Measurements from ENCODE around the gene ZXDC.

ZXDC gene

DNA sequence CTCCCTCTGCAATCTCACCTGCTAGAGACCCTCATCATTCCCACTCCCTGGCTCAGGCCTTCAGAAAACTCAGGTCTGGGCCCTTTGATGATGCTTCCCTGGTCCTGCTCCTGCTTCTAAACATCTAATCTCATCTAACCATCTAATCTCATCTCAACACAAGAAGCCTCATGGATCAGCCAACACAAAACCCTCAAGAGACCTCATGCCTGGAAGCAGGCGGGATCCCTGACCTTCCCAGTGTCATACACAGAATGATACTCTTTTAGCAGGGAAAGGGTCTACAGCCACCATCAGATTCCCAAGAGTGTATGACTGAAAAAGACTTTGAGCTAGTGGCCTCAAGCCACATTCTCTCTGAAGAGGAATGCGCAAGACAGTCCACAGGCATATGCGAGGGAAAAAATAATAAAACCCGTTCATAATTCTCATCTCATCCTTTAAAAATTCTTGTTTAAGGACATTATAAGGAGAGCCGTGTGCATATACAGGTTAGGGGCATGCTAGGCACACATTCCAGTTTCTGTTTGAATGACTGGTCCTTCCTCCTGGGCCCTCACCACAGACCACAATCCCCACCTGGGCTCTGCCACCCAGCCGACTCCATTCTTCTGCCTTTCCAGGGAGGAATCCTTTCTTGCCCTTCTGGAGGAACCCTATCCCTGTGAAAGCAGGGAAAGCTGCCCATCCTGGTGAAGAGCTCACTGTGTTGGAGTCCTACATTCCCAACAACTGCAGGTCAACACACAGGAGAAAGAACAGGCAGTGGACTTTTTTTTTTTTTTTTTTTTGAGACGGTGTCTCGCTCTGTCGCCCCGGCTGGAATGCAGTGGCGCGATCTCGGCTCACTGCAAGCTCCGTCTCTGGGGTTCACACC is 2.2 kb downstream of the ZXDC start:
- DNase-seq (ENCODE audit: low read depth) = no peak

DNA sequence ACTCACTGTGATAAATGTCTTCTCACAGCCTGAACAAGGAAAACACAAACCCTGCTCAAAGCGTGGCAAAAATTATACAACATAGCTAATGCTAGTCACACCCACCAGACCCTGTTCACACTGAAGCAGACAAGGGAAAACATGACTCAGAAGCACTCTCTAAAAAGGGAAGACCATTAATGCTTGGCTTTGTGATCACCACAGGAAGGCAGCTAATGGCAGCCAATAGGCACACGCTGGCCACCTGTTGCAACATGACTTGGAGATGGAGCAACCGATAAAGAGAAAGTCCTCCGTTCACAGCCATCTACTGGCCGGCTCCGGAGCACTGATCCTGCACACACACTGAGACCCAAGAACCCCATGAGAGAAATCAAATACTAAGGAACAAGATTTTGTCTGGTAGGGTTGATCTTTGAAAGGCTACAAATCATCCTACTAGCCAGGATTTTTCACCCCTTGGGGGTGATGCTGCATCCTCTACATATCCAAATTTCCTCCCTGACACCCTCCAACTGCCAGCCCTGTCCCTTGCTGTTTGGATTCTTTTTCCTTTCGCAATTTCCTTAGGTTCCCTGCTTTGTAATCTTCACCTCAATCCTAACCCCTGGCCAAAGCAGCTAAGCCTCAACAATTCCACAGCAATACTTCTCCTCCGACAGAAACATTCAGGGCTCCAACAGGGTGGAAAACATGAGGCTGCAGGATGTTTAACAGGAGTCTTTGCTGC is 3.2 kb downstream of the ZXDC start:
- DNase-seq (ENCODE audit: low read depth) = no peak

DNA sequence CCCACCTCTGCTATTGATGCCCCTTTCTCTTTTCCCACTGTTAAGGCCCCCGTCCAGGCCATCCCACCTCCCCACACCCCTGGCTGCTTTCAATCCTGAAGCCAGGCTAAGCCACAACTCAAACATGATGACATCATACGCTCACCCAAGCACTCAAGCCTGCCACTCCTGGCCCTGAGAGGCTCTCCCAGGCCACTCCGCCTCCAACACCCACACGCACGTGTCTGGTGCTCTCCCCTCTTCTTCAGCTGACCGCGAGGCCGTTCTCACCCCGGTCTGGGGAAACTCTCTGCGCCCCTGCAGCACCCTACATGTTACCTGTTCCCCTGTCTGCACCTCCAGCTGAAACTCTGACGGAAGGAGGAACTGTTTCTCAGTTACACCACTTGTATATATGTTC is 6.2 kb downstream of the ZXDC start:
- DNase-seq (ENCODE audit: low read depth) = no peak

DNA sequence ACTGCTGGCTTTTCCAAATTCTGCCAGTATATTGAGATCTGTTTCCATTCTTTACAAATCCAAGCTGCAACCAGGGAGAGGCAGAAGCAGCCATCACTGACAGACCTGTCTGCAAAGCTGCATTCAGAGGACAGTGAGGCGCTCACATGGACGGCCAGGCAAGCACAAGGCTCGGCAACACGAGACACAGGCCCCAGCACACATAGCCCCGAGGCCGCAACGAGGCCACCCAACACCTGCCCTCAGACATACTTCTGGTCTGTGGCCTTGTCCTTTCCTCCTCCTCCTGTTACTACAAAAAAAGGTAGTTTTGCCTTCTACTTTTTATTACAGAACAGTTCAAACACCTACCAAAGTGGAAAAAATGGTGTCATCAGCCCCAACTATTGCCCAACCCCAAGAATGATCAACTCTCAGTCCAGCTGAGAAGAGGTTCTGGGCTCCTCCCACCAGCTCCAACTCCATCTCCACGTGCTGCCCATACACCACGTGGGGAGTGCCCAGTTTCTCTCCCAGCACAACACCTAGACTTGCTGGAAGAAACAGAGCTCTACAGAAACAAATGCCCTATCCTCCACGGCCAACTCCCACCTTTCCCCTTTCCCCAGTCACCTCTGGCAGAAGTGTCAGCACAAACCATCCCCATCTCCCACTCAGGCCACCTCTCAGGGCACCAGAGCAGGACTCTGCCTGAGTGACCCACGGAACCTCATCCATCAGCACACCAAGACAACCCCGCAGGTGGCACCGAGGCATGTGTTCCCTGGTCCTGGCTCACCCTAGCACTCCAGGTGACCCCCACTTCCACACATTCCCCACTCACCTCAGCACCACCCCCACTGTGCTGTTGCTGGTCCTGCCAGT is 7.4 kb downstream of the ZXDC start:
- no peak for DNase-seq (ENCODE audit: low read depth)

DNA sequence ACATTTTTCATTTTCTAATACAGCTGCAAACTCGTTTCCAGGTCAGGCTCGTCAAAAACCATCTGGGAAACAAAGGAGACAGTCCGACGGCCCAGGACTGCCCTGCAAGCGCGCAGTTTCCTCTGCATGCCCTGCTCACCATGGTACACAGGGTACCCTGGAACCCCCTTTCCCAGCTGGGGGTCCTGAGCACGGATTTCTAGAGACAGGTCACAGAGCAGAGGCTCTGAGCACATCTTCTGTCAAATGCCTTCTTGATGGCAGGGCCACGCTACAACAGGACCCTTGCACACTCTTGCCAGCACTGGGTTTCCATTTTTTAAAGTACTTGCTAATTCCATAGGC is 8.1 kb downstream of the ZXDC start:
- DNase-seq (ENCODE audit: low read depth) = no peak

DNA sequence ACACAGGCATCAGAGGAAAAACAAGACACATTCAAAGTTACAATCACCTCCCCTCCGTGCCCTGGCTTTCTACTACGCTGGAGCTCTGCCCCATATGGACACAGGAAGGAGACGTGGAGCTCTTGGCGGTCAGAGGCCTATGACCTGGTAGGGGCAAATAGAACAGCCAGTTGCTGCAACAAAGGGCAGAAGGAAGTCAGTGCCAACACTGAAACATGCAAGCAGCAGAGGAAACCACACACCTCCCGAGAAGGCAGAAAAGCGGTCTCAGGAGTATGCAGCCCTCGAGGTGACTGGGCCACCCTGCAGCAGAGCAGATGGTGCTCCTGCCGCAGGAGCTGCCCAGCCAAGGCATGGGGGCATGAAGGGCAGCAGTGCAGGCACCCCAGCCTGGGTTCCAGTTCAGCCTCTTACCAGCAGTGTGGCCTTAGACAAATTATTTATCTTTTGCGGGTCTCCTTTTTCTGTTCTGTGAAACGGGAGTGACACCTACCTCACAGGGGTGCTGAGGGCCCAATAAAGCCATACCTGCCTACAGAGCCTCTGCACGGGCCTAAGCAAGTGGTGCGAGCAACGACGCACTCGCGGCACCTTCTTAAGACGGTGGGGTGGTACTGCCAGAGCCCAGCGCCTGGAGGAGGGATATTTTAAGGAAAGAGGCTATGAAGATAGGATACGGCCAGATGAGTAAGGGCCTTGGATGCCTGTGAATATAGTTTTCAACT is 8.6 kb downstream of the ZXDC start:
- DNase-seq (ENCODE audit: low read depth) = no peak

DNA sequence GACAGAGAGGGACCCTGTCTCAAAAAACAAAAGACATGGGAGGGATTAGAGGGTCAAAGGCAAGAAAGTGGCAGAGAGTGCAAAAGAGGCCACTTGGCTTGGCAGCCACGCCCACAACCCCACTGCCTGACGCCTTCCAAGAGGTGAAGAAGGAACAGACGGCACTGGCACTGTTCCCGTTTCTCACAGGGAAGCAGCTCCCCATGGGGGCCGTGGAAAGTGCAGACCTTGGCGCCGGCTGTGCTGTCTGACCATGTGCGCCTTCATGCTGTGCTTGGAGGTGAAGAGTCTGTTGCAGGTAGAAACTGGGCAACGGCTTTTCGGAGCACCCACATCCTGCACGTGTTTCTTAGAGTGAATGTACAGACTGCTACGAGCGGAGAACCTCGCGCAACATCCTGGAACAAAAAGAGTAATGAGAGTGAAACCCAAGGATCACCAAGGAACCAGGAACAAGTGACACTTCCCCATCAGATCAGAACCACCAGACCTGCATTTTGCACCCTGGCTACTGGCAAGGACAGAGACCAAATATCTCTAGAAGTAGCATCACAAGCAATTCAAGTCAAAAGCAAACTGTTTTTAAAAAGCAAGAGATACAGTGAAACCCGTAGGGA is 9.7 kb downstream of the ZXDC start:
- no peak for DNase-seq (ENCODE audit: low read depth)

DNA sequence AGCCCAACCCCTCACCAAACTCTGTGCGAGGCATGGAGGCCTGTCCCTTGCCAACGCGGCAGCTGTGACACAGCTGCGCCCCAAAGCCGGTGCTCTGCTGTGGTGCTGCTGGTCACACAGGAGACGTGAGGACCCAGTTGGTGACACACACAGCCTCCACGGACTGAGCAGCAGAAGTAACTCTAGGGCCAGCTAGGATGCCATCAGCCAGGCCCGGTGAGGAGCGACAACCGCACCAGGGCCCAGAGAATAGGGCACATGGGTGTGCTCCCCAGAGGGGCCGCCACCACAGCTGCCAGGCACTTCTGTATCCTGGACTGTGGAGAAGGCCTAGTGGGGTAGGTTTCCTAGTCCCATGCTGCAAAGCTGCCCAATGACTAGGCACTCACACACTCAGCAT is 10.7 kb downstream of the ZXDC start:
- no peak for DNase-seq (ENCODE audit: low read depth)

DNA sequence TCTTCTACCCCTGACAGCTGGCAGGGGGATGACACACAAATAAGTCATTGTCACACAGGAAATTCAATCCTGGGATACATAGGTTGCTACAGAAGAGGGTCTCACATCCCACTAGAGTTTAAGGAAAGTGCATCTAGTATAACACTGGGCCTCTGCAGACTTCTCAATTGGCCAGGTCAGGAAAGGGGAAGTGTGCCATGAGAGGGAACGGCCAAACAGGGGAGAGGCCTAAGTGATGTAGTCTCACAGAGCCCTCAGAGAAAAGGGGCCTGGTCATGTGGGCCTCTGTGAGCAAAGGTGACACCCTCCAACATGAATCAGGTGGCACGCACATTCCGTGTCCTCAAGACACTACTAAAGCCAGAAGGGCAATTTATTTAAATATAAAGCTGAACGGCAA is 11.2 kb downstream of the ZXDC start:
- DNase-seq (ENCODE audit: low read depth) = no peak

DNA sequence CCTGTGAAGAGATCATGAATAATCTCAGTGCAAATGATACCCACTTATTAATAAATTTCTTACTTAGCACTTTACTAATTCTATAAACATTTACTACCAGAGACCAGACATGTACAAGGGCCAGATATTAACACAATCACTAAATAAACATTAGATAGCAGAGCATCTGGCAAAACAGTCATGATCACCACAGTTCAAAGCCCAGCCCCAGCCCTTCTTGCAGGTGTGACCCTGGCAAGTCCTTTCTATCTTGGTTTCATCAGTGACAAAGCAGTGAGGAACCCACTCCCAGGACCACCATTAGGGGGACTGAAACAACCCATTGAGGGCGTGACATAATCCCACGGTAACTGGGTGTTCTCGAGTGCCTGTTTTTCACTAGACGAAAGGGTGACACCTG is 11.6 kb downstream of the ZXDC start:
- DNase-seq (ENCODE audit: low read depth) = no peak

DNA sequence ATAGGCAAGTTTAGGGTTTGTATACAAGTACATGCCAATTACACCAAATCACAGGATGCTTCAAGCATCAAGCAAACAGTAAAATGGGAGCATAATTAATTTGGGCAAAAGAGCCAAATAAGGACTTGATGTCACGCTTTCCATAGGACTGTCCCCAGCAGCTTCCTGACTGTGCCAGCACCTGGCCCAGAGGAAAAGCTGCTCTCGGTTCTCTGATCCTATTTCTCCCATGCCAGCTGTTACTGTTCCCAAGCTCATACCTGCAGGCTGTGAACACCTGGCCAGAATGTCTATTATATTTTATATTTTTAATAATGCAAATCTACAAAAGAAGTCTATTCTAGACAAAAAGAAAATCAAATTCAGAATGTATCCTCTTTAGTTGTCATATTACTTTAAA is 12.2 kb downstream of the ZXDC start:
- DNase-seq (ENCODE audit: low read depth) = no peak

DNA sequence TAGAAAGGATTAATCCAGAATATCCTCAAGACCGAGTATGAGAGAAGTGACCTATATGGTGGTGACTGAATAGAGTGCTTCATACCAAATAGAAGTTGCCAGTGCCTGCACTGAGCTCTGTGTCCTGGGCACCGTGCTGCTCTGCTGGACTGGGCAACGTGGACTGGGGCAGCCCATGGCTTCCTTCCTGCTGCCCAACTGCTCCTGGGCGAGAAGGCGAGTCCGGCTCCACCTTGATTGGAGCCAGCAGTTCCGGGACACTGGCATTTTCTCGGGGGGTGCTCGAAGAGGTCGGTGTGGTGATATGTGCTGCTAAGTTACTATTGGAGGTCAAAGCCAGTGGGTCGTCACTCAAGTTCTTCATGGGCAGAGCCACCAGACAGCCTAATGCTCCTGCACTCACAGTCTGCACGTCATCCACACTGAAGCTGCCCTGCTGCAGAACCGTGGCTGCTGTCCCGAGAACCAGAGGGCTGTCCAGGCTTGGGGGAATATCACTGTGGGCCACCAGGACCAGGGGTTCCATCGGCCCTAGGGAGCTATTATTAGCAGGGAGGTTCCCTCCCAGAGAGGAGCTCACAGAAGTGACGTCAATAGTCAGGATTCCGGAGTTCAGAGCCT is 14.1 kb downstream of the ZXDC start:
- DNase-seq (ENCODE audit: low read depth) = no peak

DNA sequence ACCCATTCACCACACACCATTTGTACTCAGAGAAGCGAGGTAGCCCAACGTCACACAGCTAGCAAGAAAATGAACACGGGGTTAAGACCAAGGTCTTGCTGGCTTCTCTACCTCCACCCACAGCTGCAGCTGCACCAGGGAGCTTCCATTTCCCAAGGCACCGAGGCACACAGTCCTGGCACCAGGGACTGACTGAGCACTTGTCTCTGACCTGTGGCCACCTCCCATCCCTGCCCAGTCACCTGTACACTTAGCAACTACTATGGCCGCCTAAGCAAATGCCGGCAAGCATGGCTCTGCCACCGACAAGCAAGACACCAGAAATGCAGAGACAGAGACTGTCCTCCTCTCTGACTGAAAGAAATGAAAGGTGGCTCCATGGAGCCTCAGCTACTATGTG is 15.3 kb downstream of the ZXDC start:
- no peak for DNase-seq (ENCODE audit: low read depth)

DNA sequence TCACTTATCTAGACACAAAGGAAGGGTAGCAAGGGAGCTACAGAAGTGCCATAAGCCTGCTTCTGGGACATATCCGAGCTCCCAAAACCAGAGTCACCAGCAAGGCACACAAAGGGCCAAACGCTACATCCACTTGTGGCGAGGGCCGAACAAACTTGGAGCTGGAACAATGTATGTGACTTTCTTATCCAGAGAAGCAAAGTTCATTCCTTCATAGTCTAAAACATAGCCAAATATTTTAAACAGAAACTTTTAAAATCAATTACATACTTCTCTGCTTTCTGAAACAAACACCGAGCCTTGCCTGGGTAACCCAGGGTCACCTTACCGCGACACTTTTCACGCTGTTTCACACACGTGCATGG is 15.9 kb downstream of the ZXDC start:
- DNase-seq (ENCODE audit: low read depth) = no peak

DNA sequence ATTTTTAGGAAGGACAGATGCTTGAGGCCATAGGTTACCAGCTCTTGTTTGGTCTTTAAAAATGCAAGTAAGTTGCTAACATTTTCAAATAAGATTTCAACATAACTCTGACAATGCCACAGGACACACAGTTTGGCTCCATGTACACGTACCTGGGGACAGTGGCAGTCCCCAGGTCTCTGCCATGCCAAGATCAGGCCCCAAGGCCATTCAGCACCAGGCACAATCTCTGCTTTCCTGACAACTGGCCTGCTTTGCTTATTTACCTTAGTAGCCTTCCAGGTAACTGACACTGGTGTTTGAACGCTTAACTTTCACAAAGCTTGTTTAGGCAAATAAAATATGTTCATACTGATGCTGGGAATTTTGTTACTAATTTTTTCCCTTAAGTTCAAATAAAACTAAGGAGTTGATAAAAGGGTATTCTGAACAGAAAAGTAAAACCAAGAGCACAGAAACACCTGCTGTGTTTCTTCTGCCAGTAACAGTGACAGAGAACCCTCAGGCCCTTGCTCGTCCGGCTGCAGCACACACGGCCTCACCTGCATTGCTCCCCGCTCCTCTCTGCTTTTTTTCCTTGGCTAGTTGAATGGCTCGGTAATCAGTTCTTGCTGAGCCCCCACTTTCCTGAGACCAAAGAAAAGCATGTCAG is 16.5 kb downstream of the ZXDC start:
- DNase-seq (ENCODE audit: low read depth) = no peak

DNA sequence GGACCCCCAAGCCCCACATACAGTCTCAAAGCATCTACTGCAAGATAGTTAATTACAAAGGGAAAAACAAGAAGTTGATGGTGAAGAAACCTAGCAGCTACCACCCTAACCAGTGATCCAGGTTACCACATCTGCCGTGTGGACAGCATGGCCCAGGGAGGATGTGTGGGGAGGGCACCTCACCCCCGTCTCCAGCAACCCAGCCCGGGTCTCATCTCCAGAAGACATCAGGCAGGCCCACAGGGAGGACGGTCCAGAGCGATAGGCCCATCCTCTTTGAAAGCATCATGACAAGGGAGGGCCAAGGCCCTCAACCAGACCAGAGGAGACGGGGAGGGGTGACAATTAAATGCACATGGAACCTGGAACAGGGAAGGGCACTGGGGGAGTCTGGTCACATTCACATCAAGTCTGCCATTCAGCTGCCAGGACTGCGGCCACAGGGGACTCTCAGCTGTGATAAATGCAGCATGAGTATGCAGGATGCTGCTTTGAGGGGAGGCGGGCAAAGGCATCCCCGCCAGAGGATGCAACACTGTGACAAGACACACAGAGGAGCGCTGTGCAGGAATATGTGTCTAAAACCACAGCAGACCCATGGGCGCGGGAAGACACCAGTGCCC is 18.8 kb downstream of the ZXDC start:
- no peak for DNase-seq (ENCODE audit: low read depth)

DNA sequence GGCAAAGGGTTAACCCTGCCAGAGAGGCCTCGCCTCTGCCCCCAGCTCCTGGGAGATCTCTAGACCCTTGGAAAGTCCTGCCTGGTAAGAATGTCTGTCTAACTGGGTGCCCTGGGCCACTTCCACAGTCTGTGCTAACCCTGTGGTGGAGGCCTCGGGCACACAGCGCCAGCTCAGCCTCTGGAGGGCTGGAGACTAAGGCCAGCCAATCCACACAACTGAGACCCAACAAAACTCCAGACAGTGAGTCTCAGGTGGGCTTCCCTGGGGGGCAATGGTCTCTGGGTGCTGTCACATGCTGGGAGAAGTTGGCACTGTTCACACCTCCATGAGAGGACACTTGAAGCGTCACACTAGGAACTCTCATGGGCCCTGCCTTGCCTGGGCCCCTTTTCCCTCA is 19.5 kb downstream of the ZXDC start:
- DNase-seq (ENCODE audit: low read depth) = no peak

DNA sequence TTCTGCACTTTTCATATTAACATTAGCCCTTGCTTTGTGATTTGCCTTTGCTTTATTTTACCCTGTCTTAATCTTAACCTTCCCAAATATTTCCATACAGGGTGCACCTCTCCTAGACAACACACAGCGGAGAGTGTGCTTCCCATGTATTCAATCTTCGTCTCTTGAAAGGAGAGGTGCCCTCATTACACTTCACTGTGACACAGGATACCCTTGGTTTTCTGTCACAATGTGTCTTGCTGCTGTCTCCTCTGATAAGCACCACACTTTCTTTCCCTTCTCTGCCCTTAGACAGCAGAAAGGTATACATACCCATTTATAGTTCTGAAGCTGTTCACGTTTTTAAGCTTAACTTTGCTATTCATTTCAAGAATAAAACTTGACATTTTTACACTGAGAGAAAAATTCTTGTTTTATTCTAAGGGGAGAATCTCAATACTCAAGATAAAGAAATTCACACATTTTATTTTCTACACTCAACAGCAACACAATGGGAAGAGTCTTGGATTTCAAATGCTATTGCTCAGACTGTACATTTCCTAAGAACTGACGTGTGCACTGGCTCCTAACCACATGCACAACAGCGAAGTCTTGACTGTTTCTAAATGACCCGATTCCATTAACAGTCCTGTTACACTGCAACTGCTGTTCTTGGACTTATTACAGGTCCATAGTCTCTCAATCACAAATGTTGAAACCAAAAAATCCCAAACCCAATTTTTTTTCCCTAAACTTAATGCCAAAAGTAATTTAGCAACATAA is 21.1 kb downstream of the ZXDC start:
- DNase-seq (ENCODE audit: low read depth) = no peak

DNA sequence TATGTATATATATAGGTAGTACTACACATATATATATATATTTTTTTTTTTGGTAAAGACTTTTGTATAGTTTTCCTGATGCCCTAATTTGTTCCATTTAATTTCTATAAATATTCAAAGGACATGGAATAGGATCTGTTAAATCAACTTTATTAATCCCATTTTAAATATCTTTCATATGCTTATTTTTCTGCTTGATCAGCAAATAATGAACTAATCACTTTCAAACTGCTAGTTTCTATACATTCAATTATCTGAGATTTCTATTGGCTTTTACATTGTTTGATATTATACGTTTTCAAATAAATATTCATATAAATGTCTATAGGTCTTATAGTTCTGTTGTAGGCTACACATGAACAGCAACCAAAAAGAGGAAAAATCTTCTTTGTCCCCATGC is 21.7 kb downstream of the ZXDC start:
- DNase-seq (ENCODE audit: low read depth) = no peak

DNA sequence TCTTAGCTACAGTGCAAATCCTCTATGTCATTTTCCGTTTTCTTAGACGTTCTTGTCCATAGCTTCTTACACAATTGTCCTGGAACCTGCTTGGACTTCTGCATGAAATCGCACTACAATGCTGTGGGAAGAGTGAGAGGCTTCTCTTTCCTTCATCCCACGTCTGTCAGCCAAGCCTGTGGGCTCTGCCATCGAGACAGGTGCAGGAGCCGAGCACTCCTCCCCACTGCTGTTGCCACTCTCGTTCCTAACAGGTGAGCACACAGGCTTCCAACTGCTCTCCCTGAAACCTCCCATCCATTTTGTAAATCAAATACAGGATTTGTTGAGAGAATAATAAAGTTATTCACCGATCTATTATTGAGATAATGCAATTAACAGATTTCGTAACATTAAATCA is 23.5 kb downstream of the ZXDC start:
- DNase-seq (ENCODE audit: low read depth) = no peak

All from CMK (cell line).